Osteocyte (in vitro differentiated cells): Measurements from ENCODE around the gene GPRIN1. TPM values are rescaled to one million over a fixed set of nuclear protein-coding genes. Genes with fewer than 3 reads are reported as not detected.
A peak's percentile ranks its signal among the peaks of the same experiment; 100 is the strongest.

ENCODE experiments used
- DNase-seq: peaks from one replicate; pipeline ENCODE4 v3.0.0; 2021; ENCODE audit warnings: mixed read lengths; ENCODE audit not compliant: unreplicated experiment; ENCODE audit errors: extremely low spot score
- H3K27ac Mint-ChIP-seq: one replicate; pipeline ENCODE4 v1.8.0; 2021; ENCODE audit warnings: mild to moderate bottlenecking, mixed read lengths; ENCODE audit not compliant: unreplicated experiment
- H3K27me3 Mint-ChIP-seq: one replicate; pipeline ENCODE4 v1.8.0; 2021; ENCODE audit warnings: mixed read lengths; ENCODE audit not compliant: unreplicated experiment
- H3K36me3 Mint-ChIP-seq: one replicate; pipeline ENCODE4 v1.8.0; 2021; ENCODE audit warnings: mixed read lengths; ENCODE audit not compliant: unreplicated experiment
- H3K4me1 Mint-ChIP-seq: one replicate; pipeline ENCODE4 v1.8.0; 2021; ENCODE audit warnings: mixed read lengths; ENCODE audit not compliant: unreplicated experiment
- H3K4me3 Mint-ChIP-seq: one replicate; pipeline ENCODE4 v1.8.0; 2021; ENCODE audit warnings: mild to moderate bottlenecking, moderate library complexity, mixed read lengths; ENCODE audit not compliant: unreplicated experiment
- H3K9me3 Mint-ChIP-seq: one replicate; pipeline ENCODE4 v1.8.0; 2021; ENCODE audit warnings: mixed read lengths; ENCODE audit not compliant: unreplicated experiment
- CTCF ChIP-seq: fragments of 200-600 bp; sonication (generic); IDR thresholded peaks from 2 replicates; pipeline ENCODE4 v1.5.0; 2021; ENCODE audit warnings: antibody characterized with exemption, mild to moderate bottlenecking, moderate library complexity
- total RNA-seq: library from RNA; stranded (reverse); gene quantifications from 2 replicates; pipeline ENCODE4 v1.2.1, GENCODE V29; 2021

The GPRIN1 gene
- total RNA-seq, 1 donor from 2014 or later, result 1.6 TPM

DNA sequence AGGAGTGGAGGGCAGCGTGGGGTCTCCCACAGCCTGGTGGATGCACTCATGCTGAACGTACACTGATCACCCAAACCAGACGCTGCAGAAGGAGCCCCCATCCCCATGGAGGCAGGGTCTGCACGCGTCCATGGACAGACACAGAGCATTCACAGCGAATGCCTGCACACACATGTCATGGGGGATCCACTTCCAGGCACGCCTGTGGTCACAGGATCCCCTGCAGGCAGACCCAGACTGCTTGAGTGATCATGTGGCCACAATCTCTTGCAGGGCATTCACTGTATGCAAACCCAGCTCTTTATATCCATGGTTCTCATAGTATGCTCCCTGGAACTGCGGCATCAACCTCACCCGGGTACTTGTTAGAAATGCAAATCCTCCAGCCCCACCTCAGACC is 15.0 kb upstream of the GPRIN1 start:
- Mint-ChIP-seq H3K4me1 (peaks cover 14% of the 10 kb centered on the region), H3K36me3 (no peaks in the 10 kb centered on the region), H3K27me3 (peaks cover 64% of the 10 kb centered on the region), H3K27ac (no peak overlapping the region), H3K9me3 (no peaks in the 10 kb centered on the region), H3K4me3 (no peak overlapping the region)
- DNase-seq, result no peak
- no peak for TF ChIP-seq CTCF

- no peak overlapping the region for H3K27ac Mint-ChIP-seq
- no peaks in the 10 kb centered on the region for H3K36me3 Mint-ChIP-seq
- no peak overlapping the region for H3K4me3 Mint-ChIP-seq
- H3K4me1 Mint-ChIP-seq, result peaks cover 9% of the 10 kb centered on the region
- no peak for TF ChIP-seq CTCF
- H3K9me3 Mint-ChIP-seq, result no peaks in the 10 kb centered on the region
- H3K27me3 Mint-ChIP-seq, result peaks cover 60% of the 10 kb centered on the region
- DNase-seq, result no peak
Observed at GRCh38 chr5:176624142-176624541, 14.2 kb upstream of the GPRIN1 start.

GRCh38 chr5:176621661-176622079 is 11.7 kb upstream of the GPRIN1 start:
- H3K4me3 Mint-ChIP-seq, result no peak overlapping the region
- peaks cover 10% of the 10 kb centered on the region for H3K4me1 Mint-ChIP-seq
- TF ChIP-seq CTCF, result no peak
- H3K36me3 Mint-ChIP-seq, result no peaks in the 10 kb centered on the region
- peaks cover 54% of the 10 kb centered on the region for H3K27me3 Mint-ChIP-seq
- DNase-seq, result no peak
- no peaks in the 10 kb centered on the region for H3K9me3 Mint-ChIP-seq
- H3K27ac Mint-ChIP-seq, result no peak overlapping the region

DNA sequence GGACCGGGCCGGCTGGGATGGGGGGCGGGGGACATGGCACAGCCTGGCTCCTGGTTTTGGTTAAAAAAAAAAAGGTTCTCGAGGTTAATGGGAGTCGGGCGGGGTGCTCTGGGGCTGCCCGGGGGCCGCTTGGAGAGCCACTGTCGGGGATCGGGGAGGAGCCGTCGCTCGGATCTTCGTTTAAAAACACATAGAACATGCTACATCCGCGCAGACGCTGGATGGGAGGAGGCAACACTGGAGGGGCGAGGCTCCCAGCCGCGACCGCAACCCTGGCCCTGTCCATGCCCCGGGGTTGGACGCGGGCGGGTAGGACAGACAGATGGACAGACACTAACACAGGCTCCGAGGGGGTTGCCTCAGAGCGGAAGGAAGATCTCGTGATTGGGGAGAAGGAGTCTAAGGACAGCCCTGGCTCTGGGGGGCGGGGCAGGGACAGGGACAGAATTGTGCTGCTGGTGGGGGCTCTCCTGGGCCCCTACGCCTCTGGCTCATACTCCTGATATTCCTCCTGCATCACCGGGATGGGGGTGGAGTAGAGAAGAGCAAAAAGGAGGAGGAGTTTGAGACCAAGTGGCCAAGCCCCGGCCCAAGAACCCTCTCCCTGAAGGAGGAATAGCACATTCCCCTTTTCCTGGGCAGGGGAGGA is 10.5 kb upstream of the GPRIN1 start:
- Mint-ChIP-seq H3K4me1 (peaks cover 10% of the 10 kb centered on the region), H3K4me3 (peak overlapping the region; percentile 42), H3K36me3 (no peaks in the 10 kb centered on the region), H3K27ac (no peak overlapping the region), H3K27me3 (peaks cover 56% of the 10 kb centered on the region), H3K9me3 (no peaks in the 10 kb centered on the region)
- no peak for DNase-seq
- no peak for TF ChIP-seq CTCF

DNA sequence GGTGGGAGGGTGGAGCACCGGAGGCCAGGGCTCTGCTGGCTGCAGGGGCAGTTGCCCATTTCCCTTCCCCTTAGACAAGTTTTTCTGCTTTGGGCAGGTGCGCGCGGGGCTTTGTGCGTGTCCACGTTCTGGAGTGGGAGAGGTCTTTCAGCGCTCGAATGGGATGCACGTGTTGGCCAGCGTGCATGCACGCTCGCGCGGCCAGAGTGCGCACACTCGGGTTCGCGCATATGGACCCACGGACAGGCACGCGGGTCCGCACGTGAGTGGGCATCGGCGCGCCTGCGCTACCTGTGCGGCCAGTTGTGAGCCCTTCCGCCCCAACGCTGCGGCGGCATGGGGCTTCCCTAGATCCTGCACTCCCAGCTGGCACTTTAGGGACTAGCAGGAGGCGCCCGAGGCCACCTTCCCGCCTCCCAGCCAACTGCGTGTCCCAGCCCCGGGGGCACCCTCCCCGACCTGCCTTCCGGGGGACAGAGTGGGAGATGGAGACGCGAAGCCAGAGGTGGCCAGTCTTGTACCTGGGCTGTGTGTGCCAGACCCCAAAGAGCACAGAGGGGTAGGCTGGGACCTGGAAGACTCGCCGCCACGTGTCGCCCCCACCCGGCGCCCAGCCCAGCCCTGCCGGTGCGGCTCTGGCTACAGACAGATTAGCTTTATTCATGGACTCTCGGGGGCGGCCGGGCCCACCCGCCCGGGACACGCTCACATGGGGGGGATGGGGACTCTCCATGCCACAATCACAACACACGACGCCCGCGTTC is 9.8 kb upstream of the GPRIN1 start:
- Mint-ChIP-seq H3K27ac (no peak overlapping the region), H3K4me1 (peaks cover 10% of the 10 kb centered on the region), H3K27me3 (peaks cover 54% of the 10 kb centered on the region), H3K4me3 (no peak overlapping the region), H3K36me3 (no peaks in the 10 kb centered on the region), H3K9me3 (no peaks in the 10 kb centered on the region)
- no peak for DNase-seq
- TF ChIP-seq CTCF, result no peak
